Measurements from ENCODE around the gene UNCX. TPM values are rescaled to one million over a fixed set of nuclear protein-coding genes. Genes with fewer than 3 reads are reported as not detected.

Gene UNCX
- total and polyA plus RNA-seq, 2 of the 8 experiments (the other 6 are each of a cell fraction or from before 2014, with no cell fraction given), result not detected

GRCh38 chr7:1189986-1190772, 42.5 kb upstream of the UNCX start (continued):
- TF ChIP-seq SUZ12 (IDR thresholded peaks at IDR 0.05; ENCODE audit: low read length) (no peak), CHD2 (IDR thresholded peaks at IDR 0.05; ENCODE audit: low read length) (no peak), CHD1 (IDR thresholded peaks at IDR 0.05; ENCODE audit: low read depth, low read length) (no peak), POLR2AphosphoS5 (IDR thresholded peaks at IDR 0.05; ENCODE audit: low read depth, low read length) (no peak), POU5F1 (IDR thresholded peaks at IDR 0.05; ENCODE audit: low read depth, low read length) (no peak)
- TF ChIP-seq, protein P1, sequence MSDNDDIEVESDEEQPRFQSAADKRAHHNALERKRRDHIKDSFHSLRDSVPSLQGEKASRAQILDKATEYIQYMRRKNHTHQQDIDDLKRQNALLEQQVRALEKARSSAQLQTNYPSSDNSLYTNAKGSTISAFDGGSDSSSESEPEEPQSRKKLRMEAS (IDR thresholded peaks at IDR 0.05), result no peak
